Smooth muscle cell of the brain vasculature (primary cell): ENCODE results near the gene SEC61A1.
A peak's percentile ranks its signal among the peaks of the same experiment; 100 is the strongest.

Experiments
- DNase-seq: peaks from one replicate; pipeline ENCODE4 v3.0.0-alpha.2; 2012; ENCODE audit warnings: low read depth, low spot score

The SEC61A1 gene

GRCh38 chr3:128056258-128056657 is 4.0 kb downstream of the SEC61A1 start:
- DNase-seq: no peak

DNA sequence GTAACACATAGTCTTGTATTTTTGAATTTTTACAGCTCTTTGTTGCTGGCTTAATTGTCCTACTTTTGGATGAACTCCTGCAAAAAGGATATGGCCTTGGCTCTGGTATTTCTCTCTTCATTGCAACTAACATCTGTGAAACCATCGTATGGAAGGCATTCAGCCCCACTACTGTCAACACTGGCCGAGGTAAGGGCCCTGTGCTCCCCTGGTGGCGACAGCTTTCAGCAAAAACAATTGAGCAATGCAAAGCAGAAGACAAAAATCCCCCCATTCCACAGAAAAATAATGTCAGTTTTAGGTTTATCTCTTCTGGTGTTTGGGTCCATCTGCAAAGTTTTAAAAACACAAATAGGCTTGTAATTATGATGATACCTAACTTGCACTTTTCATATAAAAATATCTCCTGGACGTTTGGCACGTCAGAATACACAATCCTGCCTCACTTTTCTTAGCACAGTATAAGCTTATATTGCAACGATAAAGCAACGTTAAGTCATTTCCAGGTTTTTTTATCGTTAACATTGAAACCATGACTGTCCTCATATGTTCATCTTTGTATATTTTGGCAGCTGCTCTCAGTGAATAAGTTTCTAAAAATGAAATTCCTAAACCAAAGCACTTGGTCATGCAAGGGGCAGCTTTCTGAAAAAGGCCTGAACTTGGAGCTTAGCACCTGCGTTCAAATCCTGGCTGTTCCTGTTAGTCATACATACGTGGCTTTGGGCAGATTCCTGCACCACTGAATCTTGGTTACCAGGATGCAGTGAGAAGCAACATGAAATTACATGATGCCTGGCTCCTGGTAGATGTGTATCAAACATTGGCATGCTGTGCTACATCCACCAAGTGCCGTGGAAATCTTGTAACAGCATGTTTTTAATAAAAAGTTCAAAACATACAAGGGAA is 8.5 kb downstream of the SEC61A1 start:
- no peak for DNase-seq

- DNase-seq: no peak
These were observed 10.0 kb downstream of the SEC61A1 start for GRCh38 chr3:128062033-128062745.

DNA sequence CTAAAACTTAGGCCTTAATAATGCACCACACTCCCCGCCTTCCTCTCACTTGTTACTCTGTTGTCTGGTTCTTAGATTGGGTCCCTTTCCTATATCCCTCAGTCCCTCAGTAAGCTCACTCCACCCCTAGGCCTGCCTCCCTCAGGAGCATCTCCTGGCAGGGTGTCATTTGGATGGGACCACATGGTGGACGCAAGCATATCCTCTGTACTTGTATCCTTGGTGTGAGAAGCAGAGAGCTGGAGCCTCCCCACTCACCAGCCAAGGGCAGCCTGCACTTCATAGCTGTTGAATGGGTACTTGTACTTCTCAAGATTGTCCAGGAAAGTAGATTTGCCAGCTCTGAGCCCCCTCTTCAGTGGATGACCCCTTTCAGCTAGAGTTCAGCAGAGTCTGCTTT is 11.6 kb downstream of the SEC61A1 start:
- DNase-seq: no peak

- DNase-seq: no peak
These were observed 12.7 kb downstream of the SEC61A1 start for GRCh38 chr3:128064962-128065361.

- DNase-seq: no peak
These were observed 13.9 kb downstream of the SEC61A1 start for GRCh38 chr3:128066114-128066513.

- DNase-seq: no peak
These were observed 14.4 kb downstream of the SEC61A1 start for GRCh38 chr3:128066676-128067075.

GRCh38 chr3:128067489-128067888 is 15.3 kb downstream of the SEC61A1 start:
- DNase-seq: no peak

- DNase-seq: no peak
These were observed 16.0 kb downstream of the SEC61A1 start for GRCh38 chr3:128068156-128068620.

DNA sequence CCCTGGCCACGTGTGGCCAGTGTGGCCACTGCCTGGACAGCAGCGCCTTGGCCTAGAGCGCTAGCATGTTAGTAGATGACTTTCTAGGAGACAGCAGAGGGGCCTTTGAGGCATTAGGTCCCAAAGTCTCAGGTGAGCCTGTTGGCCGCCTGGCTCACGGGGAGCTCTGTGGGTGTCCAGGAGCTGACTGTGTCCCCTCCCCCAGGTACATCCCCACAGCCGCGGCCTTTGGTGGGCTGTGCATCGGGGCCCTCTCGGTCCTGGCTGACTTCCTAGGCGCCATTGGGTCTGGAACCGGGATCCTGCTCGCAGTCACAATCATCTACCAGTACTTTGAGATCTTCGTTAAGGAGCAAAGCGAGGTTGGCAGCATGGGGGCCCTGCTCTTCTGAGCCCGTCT is 17.0 kb downstream of the SEC61A1 start:
- no peak for DNase-seq

GRCh38 chr3:128070898-128071591 is 18.8 kb downstream of the SEC61A1 start:
- no peak for DNase-seq

DNA sequence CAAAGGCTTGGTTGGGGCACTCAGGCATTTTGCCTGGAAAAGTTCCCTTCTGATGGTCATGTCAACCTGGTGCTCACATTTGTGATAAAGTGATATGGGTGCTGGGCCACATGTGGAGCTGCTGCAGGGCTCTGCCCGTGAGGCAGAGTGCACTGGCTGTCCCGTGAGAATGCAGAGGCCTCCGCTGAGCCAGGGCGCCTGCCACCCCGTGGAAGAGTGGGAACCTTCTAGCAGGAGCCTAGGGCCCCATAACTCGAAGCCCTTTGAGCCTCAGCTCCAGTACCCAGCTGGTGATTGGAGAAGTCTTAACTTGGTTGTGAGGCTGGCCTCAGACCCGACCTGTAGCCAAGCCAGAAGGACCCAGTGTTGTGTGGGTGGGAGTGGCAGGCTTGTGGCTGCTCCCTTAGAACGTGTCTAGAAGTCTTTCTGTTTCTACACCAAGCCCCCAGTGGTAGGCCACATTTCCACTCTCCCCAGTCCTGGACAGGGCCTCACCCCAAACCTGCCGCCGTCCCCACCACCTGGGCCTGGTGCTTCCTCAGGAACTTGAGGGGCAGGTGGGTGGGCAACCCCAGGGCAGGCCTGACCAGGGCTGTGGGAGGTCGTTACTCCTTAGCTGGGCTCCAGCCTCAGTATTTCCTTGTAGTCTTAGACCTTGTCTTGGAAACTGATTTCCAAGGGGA is 19.7 kb downstream of the SEC61A1 start:
- no peak for DNase-seq

- no peak for DNase-seq
These were observed 20.4 kb downstream of the SEC61A1 start for GRCh38 chr3:128072454-128073184.

- no peak for DNase-seq
These were observed 21.0 kb downstream of the SEC61A1 start for GRCh38 chr3:128073185-128073725.

DNA sequence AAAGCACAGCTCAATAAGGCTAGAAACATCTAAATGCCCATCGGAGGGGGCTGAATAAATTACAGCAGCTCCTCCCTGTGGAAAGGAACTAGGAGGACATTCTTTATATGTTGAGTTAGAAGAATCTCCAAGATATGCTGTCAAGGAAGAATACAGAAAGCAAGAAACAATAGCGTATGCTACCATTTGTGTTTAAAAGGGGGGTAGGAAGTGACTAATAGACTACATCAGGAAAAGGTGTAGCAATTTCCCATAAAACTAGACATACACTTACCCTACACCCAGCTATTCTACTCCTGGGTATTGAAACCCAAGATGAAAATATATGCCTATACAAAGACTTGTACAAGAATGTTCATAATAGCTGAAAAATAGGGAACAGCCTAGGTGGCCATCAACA is 21.6 kb downstream of the SEC61A1 start:
- DNase-seq: no peak

DNA sequence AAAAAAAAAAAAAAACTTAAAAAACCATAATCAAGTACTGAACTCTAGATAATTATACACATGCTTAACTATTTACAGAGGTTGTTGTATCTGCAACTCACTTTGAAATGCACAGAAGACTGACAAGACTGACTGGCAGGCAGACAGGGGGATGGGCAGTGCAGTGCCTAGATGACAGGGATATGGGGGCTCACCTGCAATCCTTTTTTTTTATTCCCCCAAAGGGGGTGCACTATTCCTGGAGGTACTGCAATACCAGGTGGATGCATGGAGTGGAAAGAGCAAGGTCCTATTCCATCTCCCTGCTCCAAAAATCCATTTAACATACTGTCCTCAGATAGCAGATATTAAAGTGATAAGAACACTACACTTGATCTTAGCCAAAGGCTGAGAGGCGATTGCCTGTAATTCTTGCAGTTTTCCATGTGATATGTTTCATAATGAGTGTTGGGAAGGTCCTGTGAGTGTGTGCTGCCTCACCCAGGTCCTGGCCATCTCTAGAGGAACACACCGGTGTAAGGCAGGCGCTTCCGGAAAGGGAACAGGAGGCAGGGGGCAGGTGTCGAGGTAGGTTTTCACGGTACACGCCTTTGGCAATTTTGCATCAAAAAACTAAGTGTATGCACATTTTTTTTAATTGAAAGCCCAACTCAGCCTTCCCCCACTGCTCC is 22.7 kb downstream of the SEC61A1 start:
- DNase-seq: no peak

- DNase-seq: peak; percentile 70
These were observed 23.6 kb downstream of the SEC61A1 start for GRCh38 chr3:128075522-128076482.

DNA sequence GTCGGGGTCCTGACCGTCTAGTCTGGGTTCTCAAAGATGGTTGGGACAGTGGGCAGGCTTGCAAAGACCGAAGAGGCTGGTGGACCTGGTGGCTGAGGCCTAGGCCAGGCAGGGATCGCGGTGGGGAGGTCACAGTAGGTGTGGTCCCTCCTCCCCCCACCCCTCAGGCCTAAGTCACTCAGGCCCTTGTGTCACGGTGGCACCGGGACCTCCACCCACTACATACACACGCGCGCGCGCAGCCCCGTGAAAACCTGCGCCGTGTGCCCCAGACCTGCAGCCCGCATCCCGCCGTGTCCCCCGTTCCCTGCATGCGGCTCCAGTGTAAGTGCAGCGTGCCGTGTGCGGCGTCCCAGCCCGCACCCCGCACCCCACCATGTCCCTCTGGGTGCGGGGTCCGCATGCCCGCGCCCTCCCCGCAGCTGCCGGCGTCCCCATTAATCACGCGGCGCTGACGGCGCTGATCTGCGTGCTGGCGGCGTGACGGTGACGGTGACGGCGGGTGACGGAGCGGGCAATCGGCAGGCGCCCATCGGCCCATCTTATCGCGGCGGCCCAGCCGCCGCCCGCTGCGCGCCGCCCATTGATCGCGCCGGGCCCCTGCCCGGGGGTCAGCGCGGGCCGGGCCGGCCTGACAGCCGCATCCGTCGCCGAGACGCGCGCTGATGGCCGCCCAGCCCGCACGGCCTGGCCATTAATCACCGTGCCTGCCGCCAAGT is 24.4 kb downstream of the SEC61A1 start:
- DNase-seq: no peak
